Sigmoid colon (tissue), 7 donors: ENCODE results near the gene QARS1. TPM values are rescaled to one million over a fixed set of nuclear protein-coding genes. Genes with fewer than 3 reads are reported as not detected.

Experiments used
- DNase-seq: peaks from one replicate; pipeline ENCODE4 v3.0.0-alpha.2; 2019
- H3K27ac ChIP-seq, 4 donors: fragments of 200-600 bp; sonication (generic); one replicate each; pipeline ENCODE4 v1.5.1; 2016 to 2019; ENCODE audit warnings: mild to moderate bottlenecking in 1 of 4
- H3K27me3 ChIP-seq, 3 donors: fragments of 200-600 bp; sonication (generic); one replicate each; pipeline ENCODE4 v1.5.1; 2019; ENCODE audit warnings: mild to moderate bottlenecking in 1 of 3
- H3K36me3 ChIP-seq, 4 donors: fragments of 200-600 bp; sonication (generic); one replicate each; pipeline ENCODE4 v1.5.1; 2016 to 2019
- H3K4me1 ChIP-seq, 4 donors: fragments of 200-600 bp; sonication (generic); one replicate each; pipeline ENCODE4 v1.5.1; 2017 to 2019
- H3K4me3 ChIP-seq, 4 donors: fragments of 200-600 bp; sonication (generic); one replicate each; pipeline ENCODE4 v1.5.1; 2017 to 2019; ENCODE audit warnings: mild to moderate bottlenecking in 2 of 4, moderate library complexity in 1 of 4
- H3K9me3 ChIP-seq, 4 donors: fragments of 200-600 bp in 3 of 4; sonication (generic) in 3 of 4; one replicate each; pipeline versions ENCODE4 v1.5.1 to v1.6.1; 2013 to 2019
- EP300 ChIP-seq, 4 donors: sonication (generic); formaldehyde crosslinking; IDR thresholded peaks; one replicate each; pipeline ENCODE4 v1.6.1; 2017; ENCODE audit warnings: antibody characterized with exemption in 4 of 4
- POLR2A ChIP-seq, 2 donors: fragments of 450-650 bp; IDR thresholded peaks; one replicate each; pipeline ENCODE4 v1.6.1; 2016; ENCODE audit warnings: antibody characterized with exemption in 2 of 2, mild to moderate bottlenecking in 2 of 2, moderate library complexity in 2 of 2
- POLR2AphosphoS5 ChIP-seq, 4 donors: sonication (generic); formaldehyde crosslinking; IDR thresholded peaks; one replicate each; pipeline ENCODE4 v1.6.1; 2017; ENCODE audit warnings: antibody characterized with exemption in 4 of 4
- WGBS, 2 donors: extraction: QIAGEN DNeasy Blood & Tissue Kit; methylation state at CpG; one replicate each; pipeline ENCODE4 v1.1.7; 2013; 5-methylcytosine and 5-hydroxymethylcytosine counted together
- intact Hi-C: fragments of 100-400 bp; cut with DNase I; formaldehyde crosslinking; loops from one replicate; pipeline ENCODE4 v1.15.1; 2023
- polyA plus RNA-seq, 3 donors: library from polyadenylated mRNA; stranded (reverse); fragments of 200-250 nt; gene quantifications; one replicate each; pipeline ENCODE4 v1.2.3, GENCODE V29; 2013
- total RNA-seq, 4 donors: library from RNA; depleted of rRNA; stranded (reverse); fragments of >200 nt; gene quantifications; one replicate each; pipeline ENCODE4 v1.1.0, GENCODE V29; 2016
- TF ChIP-seq, protein P1 (sequence below), 4 experiments: fragments of 450-650 bp in 3 of 4; fragments of 200-600 bp in 1 of 4; IDR thresholded peaks; one replicate each; pipeline ENCODE4 v1.5.1; 2016 to 2019; ENCODE audit warnings: antibody characterized with exemption in 4 of 4, mild to moderate bottlenecking in 3 of 4, moderate library complexity in 2 of 4
- donor health status: healthy with polysubstance abuse.
- donor health status: Bipolar disorder and iron deficiency.
- donor health status: healthy.

Gene QARS1
- total and polyA plus RNA-seq, 7 donors, result 158 to 363 (median 243) TPM

DNA sequence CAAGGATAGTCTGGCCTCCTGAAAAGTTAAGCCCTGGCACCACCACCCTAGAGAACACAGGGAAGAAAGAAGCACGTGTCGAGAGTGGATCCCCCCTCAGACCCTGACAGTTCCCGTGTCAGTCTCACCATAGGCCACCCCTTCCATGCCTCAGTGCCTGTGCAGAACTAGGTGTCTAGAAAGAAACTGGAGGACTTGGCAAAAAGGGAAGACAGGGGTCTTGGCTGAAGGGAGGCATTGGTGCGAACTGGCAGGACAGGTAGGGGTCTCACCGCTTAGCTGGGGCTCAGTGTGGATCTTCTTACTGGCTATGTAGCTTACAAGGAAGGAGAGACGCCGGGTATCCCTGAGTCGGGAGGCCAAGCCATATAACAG is 518 bp downstream of the QARS1 start:
- Histone ChIP-seq H3K4me1 (peaks cover 0 to 25% (median 21%) of the 10 kb centered on the region in 4 donors), H3K36me3 (peaks cover 26 to 61% (median 52%) of the 10 kb centered on the region in 4 donors), H3K27ac (peak overlapping the region; percentile 82 to 86 (median 83)), H3K9me3 (no peaks in the 10 kb centered on the region), H3K27me3 (no peaks in the 10 kb centered on the region), H3K4me3 (peak overlapping the region; percentile 76 to 80 (median 78))
- intact Hi-C loops, result no loop called here
- 2 to 5% methylated on average over 8 of the region's 8 CpGs for WGBS, 2 donors
- TF ChIP-seq POLR2A (IDR thresholded peaks at IDR 0.05), result no peak
- no peak for TF ChIP-seq POLR2AphosphoS5 (IDR thresholded peaks at IDR 0.05)
- no peak for TF ChIP-seq EP300 (IDR thresholded peaks at IDR 0.05)
- TF ChIP-seq, protein P1, sequence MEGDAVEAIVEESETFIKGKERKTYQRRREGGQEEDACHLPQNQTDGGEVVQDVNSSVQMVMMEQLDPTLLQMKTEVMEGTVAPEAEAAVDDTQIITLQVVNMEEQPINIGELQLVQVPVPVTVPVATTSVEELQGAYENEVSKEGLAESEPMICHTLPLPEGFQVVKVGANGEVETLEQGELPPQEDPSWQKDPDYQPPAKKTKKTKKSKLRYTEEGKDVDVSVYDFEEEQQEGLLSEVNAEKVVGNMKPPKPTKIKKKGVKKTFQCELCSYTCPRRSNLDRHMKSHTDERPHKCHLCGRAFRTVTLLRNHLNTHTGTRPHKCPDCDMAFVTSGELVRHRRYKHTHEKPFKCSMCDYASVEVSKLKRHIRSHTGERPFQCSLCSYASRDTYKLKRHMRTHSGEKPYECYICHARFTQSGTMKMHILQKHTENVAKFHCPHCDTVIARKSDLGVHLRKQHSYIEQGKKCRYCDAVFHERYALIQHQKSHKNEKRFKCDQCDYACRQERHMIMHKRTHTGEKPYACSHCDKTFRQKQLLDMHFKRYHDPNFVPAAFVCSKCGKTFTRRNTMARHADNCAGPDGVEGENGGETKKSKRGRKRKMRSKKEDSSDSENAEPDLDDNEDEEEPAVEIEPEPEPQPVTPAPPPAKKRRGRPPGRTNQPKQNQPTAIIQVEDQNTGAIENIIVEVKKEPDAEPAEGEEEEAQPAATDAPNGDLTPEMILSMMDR (IDR thresholded peaks at IDR 0.05), result no peak
- DNase-seq, result no peak

DNA sequence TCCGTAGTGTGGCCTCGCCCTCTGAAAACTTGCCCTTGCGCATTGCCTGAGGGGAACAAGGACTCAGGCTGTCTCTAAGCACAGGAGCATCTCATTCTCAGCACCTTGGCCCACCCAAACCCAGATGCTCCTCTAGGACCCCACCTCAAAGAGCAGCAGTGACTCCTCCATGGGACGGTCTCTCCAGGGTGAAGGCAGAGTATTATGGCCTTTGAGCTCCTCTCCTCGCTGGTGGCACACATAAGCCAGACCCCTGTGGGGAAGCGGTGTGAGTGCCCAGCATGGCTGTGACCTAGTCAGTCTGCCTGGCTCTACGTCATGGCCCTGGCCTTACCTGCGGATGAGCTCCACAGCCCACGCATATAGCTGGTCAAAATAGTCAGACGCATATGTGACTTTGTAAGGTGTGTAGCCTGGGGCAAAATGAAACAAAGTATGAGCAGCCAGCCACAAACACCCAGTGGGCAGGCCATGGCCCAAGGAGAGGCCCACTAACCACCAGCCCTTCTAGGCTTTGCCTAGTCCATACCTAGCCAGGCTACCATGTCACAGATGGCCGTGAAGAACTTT is 4.4 kb downstream of the QARS1 start:
- intact Hi-C loops, result no loop called here
- Histone ChIP-seq H3K36me3 (peaks cover 32 to 71% (median 56%) of the 10 kb centered on the region in 4 donors), H3K4me1 (peaks cover 0 to 18% (median 17%) of the 10 kb centered on the region in 4 donors), H3K4me3 (no peak overlapping the region), H3K27ac (no peak overlapping the region), H3K9me3 (no peaks in the 10 kb centered on the region), H3K27me3 (no peaks in the 10 kb centered on the region)
- no peak for DNase-seq
- 96% methylated on average over 11 of the region's 11 CpGs for WGBS, 2 donors
- TF ChIP-seq EP300 (IDR thresholded peaks at IDR 0.05) (no peak), POLR2A (IDR thresholded peaks at IDR 0.05) (no peak), POLR2AphosphoS5 (IDR thresholded peaks at IDR 0.05) (no peak)
- TF ChIP-seq, protein P1 (IDR thresholded peaks at IDR 0.05), result no peak

DNA sequence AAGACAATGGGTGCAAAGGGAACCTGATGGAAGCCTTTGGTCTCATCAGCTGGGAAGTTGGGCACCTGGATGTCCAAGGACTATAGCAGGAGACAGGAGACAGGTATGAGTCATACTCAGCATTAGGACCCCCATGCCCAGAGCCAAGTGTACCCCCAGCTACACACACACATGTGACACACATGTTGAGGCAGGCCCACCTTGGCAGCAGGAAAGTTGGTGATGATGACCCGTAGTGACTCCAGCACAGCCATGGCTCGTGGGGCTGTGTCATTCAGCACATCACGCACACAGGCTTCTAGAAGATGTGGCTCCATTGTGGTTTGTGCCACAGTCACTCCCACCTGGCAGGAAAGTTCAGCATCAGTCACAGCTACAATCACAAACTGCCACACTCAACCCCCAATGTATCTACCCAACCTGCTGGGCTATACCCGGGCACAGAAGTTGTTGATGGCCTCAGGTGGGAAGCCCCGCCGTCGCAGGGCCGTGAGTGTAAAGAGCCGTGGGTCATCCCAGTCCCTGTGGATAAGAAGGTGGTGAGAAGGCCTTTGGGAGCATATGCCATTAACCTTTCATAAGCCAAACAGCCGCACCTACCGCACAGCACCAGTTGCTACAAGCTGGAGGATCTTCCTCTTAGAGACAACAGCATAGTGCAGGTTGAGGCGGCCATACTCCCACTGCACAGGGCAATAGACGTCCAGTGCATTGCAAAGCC is 5.5 kb downstream of the QARS1 start:
- Histone ChIP-seq H3K27ac (no peak overlapping the region), H3K27me3 (no peaks in the 10 kb centered on the region), H3K9me3 (no peaks in the 10 kb centered on the region), H3K4me1 (peaks cover 0 to 22% (median 20%) of the 10 kb centered on the region in 4 donors), H3K4me3 (no peak overlapping the region), H3K36me3 (peaks cover 32 to 71% (median 56%) of the 10 kb centered on the region in 4 donors)
- no peak for TF ChIP-seq POLR2A (IDR thresholded peaks at IDR 0.05)
- TF ChIP-seq EP300 (IDR thresholded peaks at IDR 0.05), result no peak
- TF ChIP-seq, protein P1 (IDR thresholded peaks at IDR 0.05), result no peak
- no peak for TF ChIP-seq POLR2AphosphoS5 (IDR thresholded peaks at IDR 0.05)
- intact Hi-C loops, result no loop called here
- DNase-seq, result no peak
- WGBS, 2 donors, result 94 to 95% methylated on average over 13 of the region's 13 CpGs

DNA sequence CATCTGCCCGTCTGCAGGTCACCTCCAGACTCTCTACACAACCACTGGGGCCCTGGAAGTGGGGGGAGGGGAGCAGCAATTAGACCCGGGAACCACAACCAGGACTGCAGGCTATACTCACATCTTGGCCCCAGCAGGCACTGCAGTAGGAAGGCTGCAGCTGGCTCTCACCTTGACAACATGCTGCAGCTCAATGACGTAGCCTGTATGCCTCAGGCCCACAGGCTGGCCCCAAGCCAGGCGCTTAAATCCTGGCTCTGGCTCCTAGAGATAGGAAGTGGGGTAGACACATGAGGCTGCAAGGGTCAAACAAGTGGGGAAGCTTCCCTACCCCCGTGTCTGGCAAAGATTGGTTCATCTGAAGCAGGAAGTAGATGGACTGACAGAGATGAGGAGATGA is 6.1 kb downstream of the QARS1 start:
- DNase-seq, result no peak
- Histone ChIP-seq H3K27me3 (no peaks in the 10 kb centered on the region), H3K36me3 (peaks cover 32 to 71% (median 56%) of the 10 kb centered on the region in 4 donors), H3K9me3 (no peaks in the 10 kb centered on the region), H3K27ac (no peak overlapping the region), H3K4me3 (no peak overlapping the region), H3K4me1 (peaks cover 0 to 15% (median 14%) of the 10 kb centered on the region in 4 donors)
- intact Hi-C loops, result no loop called here
- TF ChIP-seq POLR2AphosphoS5 (IDR thresholded peaks at IDR 0.05), result no peak
- TF ChIP-seq POLR2A (IDR thresholded peaks at IDR 0.05), result no peak
- TF ChIP-seq, protein P1 (IDR thresholded peaks at IDR 0.05), result no peak
- TF ChIP-seq EP300 (IDR thresholded peaks at IDR 0.05), result no peak
- 59 to 79% methylated on average over 5 of the region's 5 CpGs for whole genome bisulfite sequencing, 2 donors
